ENCODE results near the gene PCGF1.
A peak's percentile ranks its signal among the peaks of the same experiment; 100 is the strongest.
"Not testable (repeated sequence)": the region's sequence is repeated elsewhere in the genome, so short reads cannot be mapped to it uniquely, and the experiment has no call there.

The PCGF1 gene

GRCh38 chr2:74471332-74472065 lies 36.0 kb downstream of the PCGF1 start:
- DNase-seq = no peak

GRCh38 chr2:74470742-74471141 lies 36.8 kb downstream of the PCGF1 start:
- DNase-seq = not testable (repeated sequence)

- DNase-seq = no peak
Observed at GRCh38 chr2:74464406-74464805, 43.1 kb downstream of the PCGF1 start.

- no peak for DNase-seq
Observed at GRCh38 chr2:74462786-74463105, 44.7 kb downstream of the PCGF1 start.

- DNase-seq = no peak
Observed at GRCh38 chr2:74462054-74462785, 45.3 kb downstream of the PCGF1 start.

GRCh38 chr2:74461187-74462053 lies 46.1 kb downstream of the PCGF1 start:
- DNase-seq = no peak

GRCh38 chr2:74460187-74460586 lies 47.3 kb downstream of the PCGF1 start:
- DNase-seq = not testable (repeated sequence)

GRCh38 chr2:74459503-74460118 lies 47.9 kb downstream of the PCGF1 start:
- not testable (repeated sequence) for DNase-seq

- DNase-seq = no peak
Observed at GRCh38 chr2:74458938-74459363, 48.5 kb downstream of the PCGF1 start.

- peak; percentile 99 for DNase-seq
Observed at GRCh38 chr2:74458132-74458937, 49.2 kb downstream of the PCGF1 start, which contains the start of gene WBP1. WBP1 (plus strand) TSS chr2:74458438; CDS start chr2:74458603, 165 bp downstream.

- peak; percentile 87 for DNase-seq
Observed at GRCh38 chr2:74457549-74458131, 49.9 kb downstream of the PCGF1 start.

GRCh38 chr2:74457129-74457548 lies 50.4 kb downstream of the PCGF1 start:
- DNase-seq = no peak

Data from CD4-positive, alpha-beta T cell treated with Interleukin-6 for 4 hours (primary cell).